CD4-positive, alpha-beta T cell treated with Interleukin-1 beta for 1 hour (primary cell): ENCODE data around the gene RPL38.
A peak's percentile ranks its signal among the peaks of the same experiment; 100 is the strongest.

Source experiments
- DNase-seq, 2 donors: peaks; one replicate each; pipeline ENCODE4 v3.0.0-alpha.2; 2020 to 2022

The RPL38 gene

DNA sequence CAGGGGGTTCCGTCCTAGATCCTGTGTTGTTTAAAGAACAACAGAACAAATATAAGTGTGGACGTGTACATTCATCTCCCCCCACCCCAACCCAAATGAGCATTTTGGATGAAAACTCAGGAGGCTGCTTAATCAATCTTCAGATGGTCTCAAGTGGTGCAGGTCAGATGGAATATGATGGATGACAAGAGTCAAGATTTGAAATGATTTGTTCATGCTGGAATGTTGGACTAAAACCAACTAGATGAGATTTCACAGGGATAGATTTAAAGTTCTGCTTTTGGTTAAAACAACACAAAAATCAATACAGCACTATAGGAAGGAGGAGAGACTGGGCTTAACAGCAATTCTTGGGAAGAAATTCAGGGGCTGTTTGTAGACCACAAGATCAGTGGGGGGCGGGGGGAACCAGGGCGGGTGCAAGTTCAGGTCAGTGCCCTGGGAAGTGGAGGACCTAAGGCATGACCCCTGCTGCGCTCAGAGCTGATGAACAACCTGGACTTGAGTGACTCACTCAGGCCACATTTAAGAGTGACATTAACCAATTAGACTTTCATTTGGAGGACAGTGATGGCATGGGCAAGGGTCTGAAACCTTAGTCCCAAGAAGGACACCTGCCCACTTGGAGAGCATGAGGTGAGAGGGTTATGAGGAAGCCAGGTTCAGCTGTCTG lies 25.0 kb downstream of the RPL38 start:
- no peak for DNase-seq

DNA sequence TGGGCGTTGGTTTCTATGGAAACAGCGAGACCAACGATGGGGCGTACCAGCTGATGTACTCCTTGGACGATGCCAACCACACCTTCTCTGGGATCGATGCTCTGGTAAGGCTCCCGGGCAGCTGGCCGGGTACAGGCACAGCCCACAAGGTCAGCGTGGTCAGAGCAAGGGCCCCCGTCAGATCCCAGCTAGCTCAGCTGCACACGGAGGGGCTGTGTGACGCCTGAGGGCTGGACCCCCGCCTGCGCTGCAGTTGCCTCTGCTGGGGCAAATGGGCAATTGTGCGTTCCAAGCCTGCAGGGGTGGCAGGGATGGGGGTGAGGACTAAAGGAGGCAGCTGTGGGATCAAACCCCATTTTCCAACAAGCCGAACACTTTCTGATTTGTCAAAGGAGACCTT lies 27.4 kb downstream of the RPL38 start:
- no peak for DNase-seq

- no peak for DNase-seq
Measured at GRCh38 chr17:74231928-74232907, 28.7 kb downstream of the RPL38 start.

DNA sequence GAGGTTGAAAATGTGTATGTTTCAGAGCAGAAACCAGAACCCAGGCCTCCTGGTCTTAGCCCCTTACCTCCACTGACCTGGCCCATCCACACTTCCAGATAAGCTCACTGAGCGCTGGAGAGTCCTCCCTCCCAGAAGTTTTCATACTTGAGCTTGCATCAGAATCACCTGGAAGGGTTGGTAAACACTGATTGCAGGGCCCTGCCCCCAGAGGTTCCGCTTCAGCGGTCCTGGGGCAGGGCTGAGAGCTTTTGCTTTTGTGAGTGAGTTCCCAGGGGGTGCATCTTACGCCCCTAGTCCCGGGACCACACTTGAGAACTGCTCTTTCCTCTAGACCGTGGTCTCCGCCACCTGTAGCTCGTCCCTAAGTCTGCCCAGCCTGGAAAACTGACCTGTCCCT lies 30.5 kb downstream of the RPL38 start:
- no peak for DNase-seq

GRCh38 chr17:74234486-74234885 lies 31.0 kb downstream of the RPL38 start:
- DNase-seq, result no peak

- DNase-seq, result no peak
Measured at GRCh38 chr17:74235040-74235581, 31.6 kb downstream of the RPL38 start.

DNA sequence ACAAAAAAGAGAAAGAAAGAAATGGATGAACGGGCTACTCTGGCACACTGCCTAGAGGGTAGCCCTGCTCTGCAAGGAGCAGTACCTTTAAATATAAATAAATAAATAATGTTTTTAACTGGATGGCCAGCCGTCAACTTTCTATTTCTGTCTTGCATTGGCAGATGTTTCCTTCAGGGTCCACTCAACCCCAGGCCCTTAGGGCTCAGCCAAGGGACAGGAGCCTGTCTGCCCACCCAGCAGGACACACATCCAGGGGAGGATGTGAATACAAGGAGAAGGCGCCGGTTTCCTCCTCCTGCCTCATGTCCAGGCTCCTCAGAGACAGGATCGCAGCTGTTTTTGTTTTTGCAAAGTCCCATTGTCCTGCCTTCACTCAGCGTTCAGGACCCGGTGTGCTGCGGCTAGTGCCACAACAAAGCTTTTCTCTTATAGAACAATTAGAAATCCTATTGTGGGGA lies 32.5 kb downstream of the RPL38 start:
- no peak for DNase-seq

- DNase-seq, result no peak
Measured at GRCh38 chr17:74237321-74237720, 33.8 kb downstream of the RPL38 start.

DNA sequence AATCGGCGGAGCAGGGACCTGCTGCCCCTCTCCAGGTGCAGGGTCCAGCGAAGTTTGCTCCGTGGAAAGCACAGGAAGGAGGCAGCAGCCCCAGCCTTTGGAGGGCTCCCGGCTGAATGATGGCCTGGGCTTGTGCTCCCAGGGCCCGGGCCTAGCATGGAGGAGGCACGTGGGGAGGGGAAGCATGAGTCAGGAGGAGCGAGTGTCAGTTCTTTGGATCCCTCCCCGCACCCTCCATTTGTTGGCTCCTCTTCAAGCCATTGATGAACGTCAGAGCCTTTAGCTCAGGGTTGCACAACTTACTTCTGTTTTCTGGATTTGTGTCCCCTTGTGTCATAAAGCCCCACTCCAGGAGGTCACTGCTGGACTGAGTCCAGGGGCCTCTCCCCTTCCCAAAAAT lies 35.7 kb downstream of the RPL38 start:
- DNase-seq, result peak; percentile 5 to 64

GRCh38 chr17:74240618-74241205 lies 37.2 kb downstream of the RPL38 start:
- no peak for DNase-seq

GRCh38 chr17:74241431-74241830 lies 38.0 kb downstream of the RPL38 start:
- peak in 1 of 2 donors; percentile 23 for DNase-seq

GRCh38 chr17:74241847-74242246 lies 38.4 kb downstream of the RPL38 start:
- DNase-seq, result no peak

DNA sequence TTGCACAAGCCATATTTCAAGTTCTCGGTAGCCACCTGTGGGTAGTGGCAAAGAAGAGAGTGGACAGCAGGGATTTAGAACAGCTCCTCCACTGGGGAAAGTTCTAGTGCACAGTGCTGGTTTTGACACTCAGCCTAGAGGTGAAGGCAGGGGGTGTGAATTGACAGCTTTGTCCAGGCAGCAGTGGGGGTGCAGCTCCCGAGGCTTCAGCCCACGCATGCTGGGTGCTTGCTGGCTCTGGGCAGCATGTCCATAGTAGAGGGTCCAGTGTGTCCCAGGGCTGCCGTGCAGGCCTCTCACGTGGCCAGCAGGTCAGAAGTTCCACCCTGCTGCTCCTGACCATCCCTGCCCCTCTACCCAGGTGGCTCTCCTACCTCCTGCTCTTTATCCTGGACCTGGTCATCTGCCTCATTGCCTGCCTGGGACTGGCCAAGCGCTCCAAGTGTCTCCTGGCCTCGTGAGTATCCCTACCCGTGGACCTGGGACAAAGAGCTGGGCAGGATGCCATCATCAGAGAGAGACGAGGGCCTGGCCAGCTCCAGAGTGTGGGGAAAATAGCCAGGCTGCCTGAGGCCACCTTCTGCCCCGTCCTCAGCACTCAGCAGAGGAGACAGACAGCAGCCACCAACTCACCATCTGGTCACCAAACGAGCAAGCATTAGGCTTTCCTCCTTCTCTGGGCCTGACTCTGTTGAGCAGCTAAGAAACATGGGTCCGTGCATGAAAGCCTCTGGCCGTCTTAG lies 39.7 kb downstream of the RPL38 start:
- no peak for DNase-seq

GRCh38 chr17:74244128-74244527 lies 40.6 kb downstream of the RPL38 start:
- DNase-seq, result no peak

GRCh38 chr17:74244548-74244947 lies 41.1 kb downstream of the RPL38 start:
- DNase-seq, result no peak

DNA sequence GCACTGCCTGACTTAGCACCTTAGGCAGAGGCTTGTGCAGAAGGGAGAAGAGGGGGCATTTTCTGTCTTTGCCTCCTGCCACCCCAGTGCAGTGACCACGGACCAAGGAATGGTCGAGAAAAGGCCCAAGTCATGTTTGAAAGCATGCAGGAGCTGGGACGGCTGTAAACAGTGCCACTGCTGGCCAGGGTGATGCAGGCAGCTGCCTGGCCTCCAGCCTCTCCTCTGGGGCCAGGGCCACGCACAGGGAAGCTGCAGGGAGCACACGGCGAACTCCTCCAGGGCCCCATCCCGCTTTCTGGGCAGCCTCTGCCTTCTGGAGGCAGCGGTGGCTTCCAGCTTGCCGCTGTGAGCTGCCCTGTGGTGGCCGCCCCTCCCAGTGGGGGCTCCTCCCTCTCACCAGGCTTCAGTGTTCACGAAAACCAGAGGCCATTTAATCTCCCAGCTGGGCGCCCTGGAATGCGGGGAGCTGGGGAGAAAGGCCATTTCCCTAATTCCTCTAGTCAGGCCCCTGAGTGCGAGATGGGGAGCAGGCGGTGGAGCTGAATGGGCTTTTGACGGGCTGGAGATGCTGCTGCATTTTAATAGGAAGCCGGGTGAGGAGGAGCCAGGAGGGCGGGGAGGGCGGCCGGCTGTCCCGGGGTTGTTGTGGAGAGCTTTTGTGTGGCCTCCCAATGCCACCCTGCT lies 41.8 kb downstream of the RPL38 start:
- no peak for DNase-seq

GRCh38 chr17:74245871-74246270 lies 42.4 kb downstream of the RPL38 start:
- no peak for DNase-seq

DNA sequence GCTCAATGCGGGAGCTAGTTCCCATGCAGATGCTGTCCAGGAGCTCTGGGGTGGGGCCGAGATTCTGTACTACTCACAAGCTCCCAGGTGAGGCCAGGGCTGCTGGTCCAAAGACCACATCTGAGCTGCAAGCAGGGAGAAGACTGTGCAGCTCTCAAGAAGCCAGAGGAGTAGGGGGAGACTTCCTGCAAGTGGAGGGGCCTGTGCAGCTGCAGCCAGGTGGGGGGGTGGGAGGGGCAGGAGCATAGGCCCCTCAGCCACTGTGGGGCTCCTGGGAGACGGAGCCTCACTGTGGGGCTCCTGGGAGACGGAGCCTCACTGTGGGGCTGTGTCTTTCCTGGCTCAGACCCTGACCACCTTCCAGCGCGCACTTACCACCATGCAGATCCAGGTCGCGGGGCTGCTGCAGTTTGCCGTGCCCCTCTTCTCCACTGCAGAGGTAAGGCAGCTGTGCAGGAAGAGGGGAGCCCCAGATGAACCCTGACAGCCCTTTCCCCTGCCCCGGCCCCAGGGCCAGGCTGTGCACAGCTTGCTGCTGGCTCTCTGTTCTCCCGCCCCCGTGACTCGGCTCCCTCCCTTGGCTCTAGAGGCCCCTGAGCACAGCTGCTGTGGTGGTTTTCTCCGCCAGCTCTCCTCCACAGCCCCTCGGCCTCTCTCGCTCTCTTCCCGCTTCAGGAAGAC lies 46.3 kb downstream of the RPL38 start:
- no peak for DNase-seq

DNA sequence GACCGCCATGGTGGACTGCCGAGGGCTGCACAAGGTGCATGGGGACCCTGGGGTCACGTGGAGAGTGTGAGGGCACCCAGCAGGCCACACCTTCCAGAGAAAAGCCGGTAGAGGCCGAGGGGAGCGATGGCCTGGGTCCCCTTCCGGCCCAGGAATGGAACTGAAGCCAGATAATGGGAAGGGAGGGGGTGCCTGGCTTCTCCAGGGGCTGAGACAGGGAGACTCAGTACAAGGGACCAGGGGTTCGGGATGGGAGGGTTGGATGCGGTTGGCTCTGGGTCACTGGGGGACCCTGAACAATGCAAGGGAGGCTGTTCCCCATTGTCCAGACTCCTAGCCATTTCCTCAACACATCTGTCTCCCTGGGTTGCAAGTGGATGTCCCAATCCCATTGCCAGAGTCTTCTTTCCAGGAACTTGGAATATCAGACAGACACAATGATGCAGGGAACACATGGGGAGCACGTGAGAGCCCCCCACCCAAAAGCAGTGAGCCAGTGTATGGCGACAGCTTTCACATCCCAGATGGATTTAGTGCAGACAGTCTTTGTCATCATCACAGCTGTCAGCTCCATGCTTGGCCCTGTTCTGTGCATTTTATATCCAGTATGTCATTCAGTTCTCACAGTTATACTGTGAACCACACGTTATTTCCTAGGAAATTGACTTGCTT lies 47.0 kb downstream of the RPL38 start:
- no peak for DNase-seq

DNA sequence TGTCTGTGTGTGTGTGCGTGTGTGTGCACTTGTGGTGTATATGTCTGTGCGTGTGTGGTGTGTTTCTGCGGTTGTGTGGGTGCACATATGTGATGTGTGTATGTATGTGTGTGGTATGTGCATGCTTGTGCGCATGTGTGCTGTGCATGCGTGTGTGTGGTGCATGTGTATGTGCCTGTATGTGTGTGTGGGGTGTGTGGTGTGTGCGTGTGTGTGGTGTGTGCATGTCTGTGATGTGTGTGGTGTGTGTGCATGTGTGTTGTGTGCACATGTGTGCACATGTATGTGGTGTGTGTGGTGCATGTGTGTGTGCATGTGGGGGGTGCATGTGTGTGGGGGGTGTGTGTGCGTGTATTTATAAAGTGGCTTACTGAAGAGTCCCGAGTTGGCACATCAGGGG lies 47.6 kb downstream of the RPL38 start:
- DNase-seq, result no peak

- no peak for DNase-seq
Measured at GRCh38 chr17:74251569-74251968, 48.1 kb downstream of the RPL38 start.
